ENCODE results near the gene OSBPL6.

OSBPL6 gene

GRCh38 chr2:178271094-178271493, 76.8 kb downstream of the OSBPL6 start:
- no peak for TF ChIP-seq CTCF (IDR thresholded peaks at IDR 0.05; ENCODE audit: low read depth, low read length)
- no peak for DNase-seq (ENCODE audit: extremely low read depth, low read depth)

DNA sequence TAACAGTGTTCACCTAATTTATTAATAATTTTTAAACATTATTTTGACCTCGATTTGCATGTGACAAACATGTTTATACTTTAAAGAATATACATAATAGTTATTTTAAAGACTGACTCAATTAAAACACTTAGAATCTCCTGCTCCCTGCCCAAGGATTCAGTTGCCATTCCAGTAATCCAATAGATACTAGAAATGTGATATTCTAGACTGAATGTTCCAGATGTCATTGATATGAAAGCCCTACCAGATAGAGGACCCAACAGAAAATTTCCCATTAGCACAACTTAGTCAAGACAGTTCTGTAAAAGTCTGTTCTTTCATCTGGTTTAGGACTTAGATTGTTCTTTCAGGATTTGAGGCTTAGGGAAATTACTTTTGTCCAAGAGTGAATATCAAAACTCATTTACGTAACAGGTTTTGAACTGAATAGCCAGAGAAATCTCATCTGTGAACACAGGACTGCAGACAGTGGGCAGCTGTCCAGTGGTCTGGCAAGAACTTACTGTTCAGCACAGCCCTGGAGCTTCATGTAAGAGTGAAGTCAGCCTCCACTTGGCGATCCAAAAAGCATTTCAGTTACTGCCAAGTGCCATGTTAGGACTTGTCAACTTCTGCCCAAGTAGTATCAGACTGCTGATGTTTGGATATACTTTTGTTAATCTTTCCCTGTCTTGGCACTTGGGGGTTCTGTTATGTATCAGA, 77.5 kb downstream of the OSBPL6 start:
- peak; percentile 24 for DNase-seq (ENCODE audit: extremely low read depth, low read depth)
- no peak for TF ChIP-seq CTCF (IDR thresholded peaks at IDR 0.05; ENCODE audit: low read depth, low read length)

DNA sequence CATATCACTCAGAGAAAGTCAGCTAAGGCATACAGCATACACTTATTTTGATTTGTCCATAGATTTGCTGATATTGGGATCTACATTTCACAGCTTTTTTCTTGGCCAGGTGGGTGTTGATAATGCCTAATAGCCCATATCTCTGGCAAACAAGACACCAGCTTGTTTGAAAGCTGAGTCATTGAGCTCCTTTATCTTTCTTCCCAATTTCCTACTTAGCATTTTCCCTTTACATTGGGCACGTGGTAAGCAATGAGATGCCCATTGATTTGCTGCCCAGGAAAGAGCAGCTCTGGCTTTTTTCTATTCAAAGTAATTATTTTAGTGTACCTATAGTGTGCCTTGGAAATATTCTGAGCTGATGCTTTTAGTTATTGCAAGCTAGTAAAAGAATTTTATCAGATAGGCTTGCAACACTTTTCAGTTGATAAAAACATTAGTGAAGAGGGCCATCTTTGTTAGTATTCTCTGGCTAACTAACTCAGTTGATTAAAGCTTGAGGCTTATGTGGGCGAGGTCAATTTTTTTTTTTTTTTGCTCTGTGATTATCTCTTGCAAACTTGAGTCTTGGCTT, 79.6 kb downstream of the OSBPL6 start:
- no peak for TF ChIP-seq CTCF (IDR thresholded peaks at IDR 0.05; ENCODE audit: low read depth, low read length)
- DNase-seq (ENCODE audit: extremely low read depth, low read depth): no peak

GRCh38 chr2:178275600-178275999, 81.3 kb downstream of the OSBPL6 start:
- TF ChIP-seq CTCF (IDR thresholded peaks at IDR 0.05; ENCODE audit: low read depth, low read length): no peak
- DNase-seq (ENCODE audit: extremely low read depth, low read depth): no peak

DNA sequence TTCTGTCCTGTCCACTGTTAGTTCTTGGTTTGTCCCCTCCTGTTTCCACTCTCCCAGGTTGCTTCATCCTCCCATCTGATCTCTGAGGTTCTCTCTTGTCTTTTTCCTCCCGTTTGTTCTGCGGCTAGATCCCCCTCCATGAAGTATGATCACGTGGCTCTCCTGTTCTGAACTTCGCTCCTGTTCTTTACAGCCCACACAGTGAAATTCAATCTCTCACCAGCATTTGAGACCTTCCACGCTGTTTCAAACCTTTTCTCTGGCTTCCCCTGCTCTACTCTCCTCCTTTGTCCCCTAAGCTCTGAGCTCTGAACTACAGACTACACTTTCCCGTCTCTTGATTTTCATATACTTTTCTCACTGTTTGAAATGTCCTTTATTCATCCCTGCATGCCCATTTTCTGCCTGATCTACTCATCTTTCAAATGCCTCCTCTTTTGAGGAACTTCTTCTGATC, 83.5 kb downstream of the OSBPL6 start:
- DNase-seq (ENCODE audit: extremely low read depth, low read depth): no peak
- TF ChIP-seq CTCF (IDR thresholded peaks at IDR 0.05; ENCODE audit: low read depth, low read length): no peak

DNA sequence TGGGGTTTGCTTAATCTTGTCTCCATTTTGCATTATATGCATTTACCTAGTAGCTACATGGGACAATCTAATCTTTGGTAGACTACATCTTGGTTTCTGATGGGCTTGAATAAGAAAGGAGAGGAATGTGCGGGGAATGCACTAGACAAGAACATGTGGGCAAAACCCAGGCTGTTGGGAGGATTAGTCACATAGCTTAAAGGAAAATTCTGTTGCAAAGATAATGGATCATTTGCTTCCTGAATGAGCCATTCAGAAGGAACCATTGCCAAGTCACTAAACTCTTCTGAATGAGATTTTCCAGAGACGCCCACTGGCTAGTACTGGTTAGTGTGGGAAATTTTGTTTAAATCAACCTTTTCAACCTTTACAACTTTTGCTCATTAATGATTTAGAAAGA, 84.8 kb downstream of the OSBPL6 start:
- DNase-seq (ENCODE audit: extremely low read depth, low read depth): peak; percentile 35
- TF ChIP-seq CTCF (IDR thresholded peaks at IDR 0.05; ENCODE audit: low read depth, low read length): no peak

DNA sequence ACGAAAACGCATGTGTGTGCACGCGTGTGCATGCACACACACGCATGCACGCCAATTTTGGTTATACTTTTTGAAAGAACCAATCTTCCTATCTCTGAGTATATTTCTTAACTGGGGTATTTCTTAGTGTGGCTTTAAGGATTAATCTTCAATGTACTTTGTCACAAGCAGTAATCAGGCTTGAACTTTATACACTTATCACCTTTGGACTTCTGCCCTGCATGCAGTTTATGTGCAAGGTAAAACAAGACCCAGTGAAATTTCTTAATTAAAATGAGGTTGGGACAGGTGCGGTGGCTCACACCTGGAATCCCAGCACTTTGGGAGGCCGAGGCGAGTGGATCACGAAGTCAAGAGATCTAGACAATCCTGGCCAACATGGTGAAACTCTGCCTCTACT, 85.3 kb downstream of the OSBPL6 start:
- DNase-seq (ENCODE audit: extremely low read depth, low read depth): no peak
- TF ChIP-seq CTCF (IDR thresholded peaks at IDR 0.05; ENCODE audit: low read depth, low read length): no peak

Measured in AG09319 (cell line).